ENCODE measurements around the gene WBP2. TPM values are rescaled to one million over a fixed set of nuclear protein-coding genes. Genes with fewer than 3 reads are reported as not detected.
A peak's percentile ranks its signal among the peaks of the same experiment; 100 is the strongest.

WBP2 gene
- total RNA-seq, 1 experiment from 2014 or later: 55.7 TPM

DNA sequence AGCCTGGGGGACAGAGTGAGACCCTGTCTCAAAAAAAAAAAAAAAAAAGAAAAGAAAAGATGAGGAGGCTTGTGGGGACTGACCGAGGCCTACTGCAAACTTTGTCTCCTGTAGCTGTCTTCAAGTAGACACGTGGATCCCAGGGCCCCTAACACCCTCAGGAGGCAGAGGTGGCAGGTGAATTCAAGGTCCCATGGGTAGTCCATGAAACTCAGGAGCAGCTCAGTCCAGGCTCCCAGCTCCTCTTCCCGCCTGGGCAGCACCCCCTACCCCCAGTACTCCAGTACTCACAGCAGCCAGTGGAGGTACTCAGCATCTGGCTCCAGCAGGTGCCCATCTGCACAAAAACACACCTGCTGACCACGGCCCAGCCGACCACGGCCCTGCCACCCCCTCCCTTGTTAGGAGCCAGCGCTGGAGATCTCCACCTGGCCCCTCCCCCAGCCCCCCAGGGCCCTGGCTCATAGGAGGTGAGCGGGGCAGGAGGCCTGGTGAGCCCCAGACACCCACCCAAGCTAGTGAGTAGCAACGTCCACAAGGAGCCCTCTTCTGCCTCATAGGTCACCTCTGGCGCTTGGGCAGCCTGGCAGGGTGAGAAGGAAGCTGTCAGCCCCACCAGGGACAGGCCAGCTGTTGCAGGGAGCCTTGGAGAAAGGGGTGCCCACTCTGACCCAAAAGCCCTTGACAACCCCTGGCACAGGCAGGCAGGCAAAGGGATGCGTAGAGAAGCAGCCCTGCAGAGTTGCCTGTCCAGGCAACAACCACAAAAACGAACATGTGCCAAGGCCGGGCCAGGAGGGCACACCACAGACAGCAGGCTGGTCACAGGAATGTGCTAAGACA lies 45.8 kb upstream of the WBP2 start:
- Mint-ChIP-seq H3K27ac (ENCODE audit: low read depth, unreplicated experiment) (no peak overlapping the region), H3K27me3 (ENCODE audit: insufficient read depth, unreplicated experiment) (no peaks in the 10 kb centered on the region), H3K36me3 (ENCODE audit: insufficient read depth, unreplicated experiment) (peaks cover 31% of the 10 kb centered on the region), H3K9me3 (ENCODE audit: unreplicated experiment) (no peaks in the 10 kb centered on the region), H3K4me1 (ENCODE audit: insufficient read depth, unreplicated experiment) (no peaks in the 10 kb centered on the region), H3K4me3 (ENCODE audit: unreplicated experiment) (no peak overlapping the region)
- BruUV-seq (replicated peaks): no TSS peak
- ChIA-PET CTCF (interaction anchor here (0.7 kb wide), 1 partner anchor 497 kb away, joined by 3 read pairs; no protein-coding TSS in a partner anchor), POLR2A (interaction anchor here (0.6 to 0.7 kb wide), 2 partner anchors 116 to 202 kb away, joined by 3 read pairs; partner anchors contain the start of gene UNK)
- intact Hi-C loops (cut with micrococcal nuclease): no loop called here
- TF ChIP-seq CTCF (IDR thresholded peaks at IDR 0.05; ENCODE audit: unreplicated experiment): no peak
- DNase-seq (ENCODE audit: unreplicated experiment): no peak

DNA sequence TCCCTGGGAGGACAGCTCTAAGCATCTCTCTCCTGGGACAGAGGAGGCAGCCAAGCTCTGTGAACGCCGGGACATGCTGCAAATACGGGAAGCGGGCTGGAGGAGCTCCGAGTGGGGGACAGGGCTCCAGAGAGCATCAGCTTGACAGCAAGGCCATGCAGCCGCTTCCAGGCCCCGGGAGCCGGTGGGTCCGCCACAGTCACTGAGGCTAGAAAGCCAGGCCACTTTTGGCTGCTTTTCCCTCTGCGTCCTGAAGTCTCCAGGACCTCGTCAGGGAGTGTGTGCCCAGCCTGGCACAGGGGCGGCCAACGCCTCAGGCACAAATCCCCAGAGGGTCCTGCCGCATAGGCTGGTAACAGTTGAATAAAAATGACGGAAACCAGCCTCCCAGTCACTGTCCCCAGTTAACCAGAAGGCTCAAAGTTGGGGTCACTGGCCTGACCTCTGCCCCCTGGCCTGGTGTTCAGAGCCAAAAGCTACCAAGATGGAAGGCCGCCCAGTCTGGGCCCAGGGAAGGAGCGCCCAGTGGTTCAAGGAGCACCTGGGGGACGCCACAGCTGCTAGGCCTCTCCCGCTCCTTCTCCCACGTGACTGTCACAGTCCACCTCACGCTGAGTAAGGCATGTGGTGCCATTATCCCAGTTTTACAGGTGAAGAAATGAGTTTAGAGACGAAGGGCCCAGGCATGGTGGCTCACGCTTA lies 44.8 kb upstream of the WBP2 start:
- no peak for DNase-seq (ENCODE audit: unreplicated experiment)
- Mint-ChIP-seq H3K4me3 (ENCODE audit: unreplicated experiment) (no peak overlapping the region), H3K27me3 (ENCODE audit: insufficient read depth, unreplicated experiment) (no peaks in the 10 kb centered on the region), H3K9me3 (ENCODE audit: unreplicated experiment) (no peaks in the 10 kb centered on the region), H3K27ac (ENCODE audit: low read depth, unreplicated experiment) (no peak overlapping the region), H3K4me1 (ENCODE audit: insufficient read depth, unreplicated experiment) (peaks cover 8% of the 10 kb centered on the region), H3K36me3 (ENCODE audit: insufficient read depth, unreplicated experiment) (peaks cover 31% of the 10 kb centered on the region)
- ChIA-PET CTCF (interaction anchor here (0.7 kb wide), 1 partner anchor 498 kb away, joined by 3 read pairs; no protein-coding TSS in a partner anchor), POLR2A (interaction anchor here (0.6 to 1.0 kb wide), 2 partner anchors 23 to 115 kb away, joined by 3 read pairs; partner anchors contain the start of gene UNK)
- BruUV-seq (replicated peaks): no TSS peak
- intact Hi-C loops (cut with micrococcal nuclease): no loop called here
- TF ChIP-seq CTCF (IDR thresholded peaks at IDR 0.05; ENCODE audit: unreplicated experiment): no peak

DNA sequence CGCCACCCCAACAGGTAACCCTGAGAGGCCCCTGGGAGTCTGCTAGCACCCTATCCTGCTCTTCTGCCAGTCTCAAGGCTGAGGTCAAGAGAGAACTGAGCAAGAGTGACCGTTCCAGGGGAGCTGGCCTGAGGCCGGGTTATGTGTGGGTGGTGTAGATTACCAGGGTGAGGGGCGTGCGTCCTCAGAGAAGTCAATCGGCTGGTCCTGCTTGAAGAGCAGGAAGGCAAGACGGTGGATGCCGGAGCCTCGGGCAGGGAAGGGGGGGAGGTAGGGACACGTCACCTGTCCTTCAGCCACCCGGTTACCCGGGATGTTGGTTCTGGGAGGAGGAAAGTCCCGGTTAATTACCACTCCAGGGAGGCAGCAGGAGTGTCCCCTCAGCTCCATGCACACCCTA lies 44.2 kb upstream of the WBP2 start:
- Mint-ChIP-seq H3K4me1 (ENCODE audit: insufficient read depth, unreplicated experiment) (peaks cover 12% of the 10 kb centered on the region), H3K9me3 (ENCODE audit: unreplicated experiment) (no peaks in the 10 kb centered on the region), H3K27me3 (ENCODE audit: insufficient read depth, unreplicated experiment) (no peaks in the 10 kb centered on the region), H3K27ac (ENCODE audit: low read depth, unreplicated experiment) (no peak overlapping the region), H3K4me3 (ENCODE audit: unreplicated experiment) (no peak overlapping the region), H3K36me3 (ENCODE audit: insufficient read depth, unreplicated experiment) (peaks cover 31% of the 10 kb centered on the region)
- intact Hi-C loops (cut with micrococcal nuclease): no loop called here
- no TSS peak for BruUV-seq (replicated peaks)
- no peak for DNase-seq (ENCODE audit: unreplicated experiment)
- CTCF ChIA-PET: no interaction called here
- no peak for TF ChIP-seq CTCF (IDR thresholded peaks at IDR 0.05; ENCODE audit: unreplicated experiment)
- POLR2A ChIA-PET: interaction anchor here (1.0 kb wide), 2 partner anchors 22 to 50 kb away, joined by 3 to 4 read pairs; no protein-coding TSS in a partner anchor

GRCh38 chr17:75898791-75899190 lies 43.7 kb upstream of the WBP2 start:
- peaks cover 18% of the 10 kb centered on the region for H3K4me1 Mint-ChIP-seq (ENCODE audit: insufficient read depth, unreplicated experiment)
- peaks cover 36% of the 10 kb centered on the region for H3K36me3 Mint-ChIP-seq (ENCODE audit: insufficient read depth, unreplicated experiment)
- no peak overlapping the region for H3K27ac Mint-ChIP-seq (ENCODE audit: low read depth, unreplicated experiment)
- ChIA-PET POLR2A (interaction anchor here (0.6 to 1.6 kb wide), 4 partner anchors 16 to 483 kb away, joined by 3 to 4 read pairs (median 4); no protein-coding TSS in a partner anchor), CTCF (interaction anchor here (0.6 kb wide), 1 partner anchor 43 kb away, joined by 3 read pairs; the partner anchor contains the start of gene WBP2)
- no peaks in the 10 kb centered on the region for H3K9me3 Mint-ChIP-seq (ENCODE audit: unreplicated experiment)
- no peak for DNase-seq (ENCODE audit: unreplicated experiment)
- H3K4me3 Mint-ChIP-seq (ENCODE audit: unreplicated experiment): no peak overlapping the region
- TF ChIP-seq CTCF (IDR thresholded peaks at IDR 0.05; ENCODE audit: unreplicated experiment): no peak
- intact Hi-C loops (cut with micrococcal nuclease): no loop called here
- BruUV-seq (replicated peaks): TSS peak; percentile 17
- H3K27me3 Mint-ChIP-seq (ENCODE audit: insufficient read depth, unreplicated experiment): no peaks in the 10 kb centered on the region
